ENCODE measurements around the gene CELF4.

DNA sequence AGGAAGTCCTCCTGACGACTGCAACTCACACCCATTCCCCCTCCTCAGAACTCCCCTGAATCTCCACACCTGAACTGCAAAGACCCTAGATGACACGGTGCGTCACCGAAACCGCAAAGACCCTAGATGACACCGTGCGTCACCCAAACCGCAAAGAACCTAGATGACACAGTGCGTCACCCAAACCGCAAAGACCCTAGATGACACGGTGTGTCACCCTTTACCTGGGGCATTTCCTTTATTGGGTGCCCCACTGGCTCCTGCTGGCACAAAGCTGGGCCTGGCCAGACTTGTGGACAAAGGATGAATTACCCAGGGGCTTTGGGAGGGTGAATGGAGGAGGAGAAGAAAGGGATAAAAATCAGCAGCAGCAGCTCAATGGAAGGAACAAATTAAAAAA, 123.8 kb downstream of the CELF4 start:
- TF ChIP-seq, protein P1, sequence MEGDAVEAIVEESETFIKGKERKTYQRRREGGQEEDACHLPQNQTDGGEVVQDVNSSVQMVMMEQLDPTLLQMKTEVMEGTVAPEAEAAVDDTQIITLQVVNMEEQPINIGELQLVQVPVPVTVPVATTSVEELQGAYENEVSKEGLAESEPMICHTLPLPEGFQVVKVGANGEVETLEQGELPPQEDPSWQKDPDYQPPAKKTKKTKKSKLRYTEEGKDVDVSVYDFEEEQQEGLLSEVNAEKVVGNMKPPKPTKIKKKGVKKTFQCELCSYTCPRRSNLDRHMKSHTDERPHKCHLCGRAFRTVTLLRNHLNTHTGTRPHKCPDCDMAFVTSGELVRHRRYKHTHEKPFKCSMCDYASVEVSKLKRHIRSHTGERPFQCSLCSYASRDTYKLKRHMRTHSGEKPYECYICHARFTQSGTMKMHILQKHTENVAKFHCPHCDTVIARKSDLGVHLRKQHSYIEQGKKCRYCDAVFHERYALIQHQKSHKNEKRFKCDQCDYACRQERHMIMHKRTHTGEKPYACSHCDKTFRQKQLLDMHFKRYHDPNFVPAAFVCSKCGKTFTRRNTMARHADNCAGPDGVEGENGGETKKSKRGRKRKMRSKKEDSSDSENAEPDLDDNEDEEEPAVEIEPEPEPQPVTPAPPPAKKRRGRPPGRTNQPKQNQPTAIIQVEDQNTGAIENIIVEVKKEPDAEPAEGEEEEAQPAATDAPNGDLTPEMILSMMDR (optimal IDR thresholded peaks at IDR 0.05 in 1 of 3, IDR thresholded peaks at IDR 0.05 in 1 of 3, conservative IDR thresholded peaks at IDR 0.05 in 1 of 3; ENCODE audit: extremely low read depth in 1 of 3, insufficient read depth in 2 of 3, low read length in 3 of 3): no peak
- TF ChIP-seq EZH2 (IDR thresholded peaks at IDR 0.05; ENCODE audit: low read length): no peak

Measured in keratinocyte (primary cell).